Stimulated activated naive B cell treated with anti-CD40 and anti-IgM and Interleukin-4, amounts not matched to agents 10 μg/mL and 1 μg/mL and 100 μg/mL, for 72 hours (primary cell): ENCODE results near the gene TALDO1.
A peak's percentile ranks its signal among the peaks of the same experiment; 100 is the strongest.

Experiments
- ATAC-seq, 2 donors: fragments of 150-1000 bp; cut with Tn5 transposase; replicated peaks; 2 replicates each; pipeline ENCODE4 v1.10.0; 2021; ENCODE audit warnings: moderate library complexity in 1 of 2
- DNase-seq: peaks from one replicate; pipeline ENCODE4 v3.0.0; 2021
- H3K27ac Mint-ChIP-seq: one replicate; pipeline ENCODE4 v1.8.0; 2022; ENCODE audit warnings: mild to moderate bottlenecking, mixed read lengths
- H3K27me3 Mint-ChIP-seq, 2 donors: one replicate each; pipeline ENCODE4 v1.8.0; 2022; ENCODE audit warnings: mixed read lengths in 2 of 2
- H3K36me3 Mint-ChIP-seq, 2 donors: one replicate each; pipeline ENCODE4 v1.8.0; 2022; ENCODE audit warnings: mixed read lengths in 2 of 2, mild to moderate bottlenecking in 1 of 2
- H3K4me1 Mint-ChIP-seq, 2 donors: one replicate each; pipeline ENCODE4 v1.8.0; 2022; ENCODE audit warnings: mixed read lengths in 2 of 2, mild to moderate bottlenecking in 1 of 2
- H3K4me3 Mint-ChIP-seq, 2 donors: one replicate each; pipeline ENCODE4 v1.8.0; 2022; ENCODE audit warnings: mild to moderate bottlenecking in 2 of 2, mixed read lengths in 2 of 2, moderate library complexity in 1 of 2
- H3K9me3 Mint-ChIP-seq, 2 donors: one replicate each; pipeline ENCODE4 v1.8.0; 2022; ENCODE audit warnings: mixed read lengths in 2 of 2, mild to moderate bottlenecking in 1 of 2

The TALDO1 gene

GRCh38 chr11:809287-810039 lies 62.2 kb downstream of the TALDO1 start, which contains the start of gene RPLP2:
TSS of gene RPLP2 (plus strand) at chr11:809967. CDS start at chr11:810235, 268 bp downstream.
- H3K36me3 Mint-ChIP-seq: peaks cover 31 to 46% of the 10 kb centered on the region in 2 donors
- peaks cover 36 to 51% of the 10 kb centered on the region in 2 donors for H3K4me1 Mint-ChIP-seq
- H3K9me3 Mint-ChIP-seq: no peaks in the 10 kb centered on the region
- no peaks in the 10 kb centered on the region for H3K27me3 Mint-ChIP-seq
- H3K4me3 Mint-ChIP-seq: peak within 1 kb of the TSS; percentile 91 to 97
- H3K27ac Mint-ChIP-seq: peak within 1 kb of the TSS; percentile 99
- ATAC-seq (peak; percentile 85 to 88), DNase-seq (peak; percentile 96)

GRCh38 chr11:810040-810567 lies 62.8 kb downstream of the TALDO1 start:
- DNase-seq (no peak), ATAC-seq (peak; percentile 7 to 12)
- H3K4me3 Mint-ChIP-seq: peak overlapping the region; percentile 91 to 97
- H3K36me3 Mint-ChIP-seq: peaks cover 31 to 46% of the 10 kb centered on the region in 2 donors
- peaks cover 33 to 49% of the 10 kb centered on the region in 2 donors for H3K4me1 Mint-ChIP-seq
- no peaks in the 10 kb centered on the region for H3K9me3 Mint-ChIP-seq
- H3K27ac Mint-ChIP-seq: peak overlapping the region; percentile 99
- no peaks in the 10 kb centered on the region for H3K27me3 Mint-ChIP-seq

GRCh38 chr11:811446-812245 lies 64.4 kb downstream of the TALDO1 start:
- peaks cover 32 to 49% of the 10 kb centered on the region in 2 donors for H3K4me1 Mint-ChIP-seq
- H3K27me3 Mint-ChIP-seq: no peaks in the 10 kb centered on the region
- no peaks in the 10 kb centered on the region for H3K9me3 Mint-ChIP-seq
- peak overlapping the region; percentile 98 for H3K27ac Mint-ChIP-seq
- ATAC-seq (no peak), DNase-seq (no peak)
- peaks cover 32 to 49% of the 10 kb centered on the region in 2 donors for H3K36me3 Mint-ChIP-seq
- H3K4me3 Mint-ChIP-seq: peak overlapping the region; percentile 91 to 97

- Mint-ChIP-seq H3K36me3 (peaks cover 32 to 49% of the 10 kb centered on the region in 2 donors), H3K4me3 (peak overlapping the region; percentile 91 to 97)
- no peak for DNase-seq
These were observed 65.1 kb downstream of the TALDO1 start for GRCh38 chr11:812390-812789.

GRCh38 chr11:813072-813455 lies 65.8 kb downstream of the TALDO1 start:
- DNase-seq (no peak), ATAC-seq (no peak)
- no peaks in the 10 kb centered on the region for H3K9me3 Mint-ChIP-seq
- H3K4me3 Mint-ChIP-seq: no peak overlapping the region
- H3K4me1 Mint-ChIP-seq: peaks cover 30 to 41% of the 10 kb centered on the region in 2 donors
- peaks cover 34 to 49% of the 10 kb centered on the region in 2 donors for H3K36me3 Mint-ChIP-seq
- peak overlapping the region; percentile 98 for H3K27ac Mint-ChIP-seq
- H3K27me3 Mint-ChIP-seq: no peaks in the 10 kb centered on the region

More at GRCh38 chr11:812390-812789, 65.1 kb downstream of the TALDO1 start:
- no peak for ATAC-seq
- H3K27ac Mint-ChIP-seq: peak overlapping the region; percentile 98
- H3K9me3 Mint-ChIP-seq: no peaks in the 10 kb centered on the region
- no peaks in the 10 kb centered on the region for H3K27me3 Mint-ChIP-seq
- H3K4me1 Mint-ChIP-seq: peaks cover 32 to 47% of the 10 kb centered on the region in 2 donors

GRCh38 chr11:813456-814096 lies 66.3 kb downstream of the TALDO1 start:
- DNase-seq (no peak), ATAC-seq (no peak)
- Mint-ChIP-seq H3K27me3 (no peaks in the 10 kb centered on the region), H3K36me3 (peaks cover 34 to 49% of the 10 kb centered on the region in 2 donors), H3K27ac (peak overlapping the region; percentile 81), H3K4me3 (peak overlapping the region in 1 of 2 donors; percentile 3), H3K4me1 (peaks cover 31 to 40% of the 10 kb centered on the region in 2 donors), H3K9me3 (no peaks in the 10 kb centered on the region)
